ENCODE measurements around the gene HDLBP.

GRCh38 chr2:241291153-241291552, 24.3 kb downstream of the HDLBP start:
- TF ChIP-seq EP300 (IDR thresholded peaks at IDR 0.05), result no peak
- TF ChIP-seq POLR2A (IDR thresholded peaks at IDR 0.05), result no peak

All from tibial nerve (tissue), 3 donors.